Measurements from ENCODE around the gene ZBTB17. TPM values are rescaled to one million over a fixed set of nuclear protein-coding genes. Genes with fewer than 3 reads are reported as not detected.
"Not testable (repeated sequence)": the region's sequence is repeated elsewhere in the genome, so short reads cannot be mapped to it uniquely, and the experiment has no call there.

Gene ZBTB17
- total RNA-seq, 2 donors from 2014 or later = 44.7 to 54.9 TPM

DNA sequence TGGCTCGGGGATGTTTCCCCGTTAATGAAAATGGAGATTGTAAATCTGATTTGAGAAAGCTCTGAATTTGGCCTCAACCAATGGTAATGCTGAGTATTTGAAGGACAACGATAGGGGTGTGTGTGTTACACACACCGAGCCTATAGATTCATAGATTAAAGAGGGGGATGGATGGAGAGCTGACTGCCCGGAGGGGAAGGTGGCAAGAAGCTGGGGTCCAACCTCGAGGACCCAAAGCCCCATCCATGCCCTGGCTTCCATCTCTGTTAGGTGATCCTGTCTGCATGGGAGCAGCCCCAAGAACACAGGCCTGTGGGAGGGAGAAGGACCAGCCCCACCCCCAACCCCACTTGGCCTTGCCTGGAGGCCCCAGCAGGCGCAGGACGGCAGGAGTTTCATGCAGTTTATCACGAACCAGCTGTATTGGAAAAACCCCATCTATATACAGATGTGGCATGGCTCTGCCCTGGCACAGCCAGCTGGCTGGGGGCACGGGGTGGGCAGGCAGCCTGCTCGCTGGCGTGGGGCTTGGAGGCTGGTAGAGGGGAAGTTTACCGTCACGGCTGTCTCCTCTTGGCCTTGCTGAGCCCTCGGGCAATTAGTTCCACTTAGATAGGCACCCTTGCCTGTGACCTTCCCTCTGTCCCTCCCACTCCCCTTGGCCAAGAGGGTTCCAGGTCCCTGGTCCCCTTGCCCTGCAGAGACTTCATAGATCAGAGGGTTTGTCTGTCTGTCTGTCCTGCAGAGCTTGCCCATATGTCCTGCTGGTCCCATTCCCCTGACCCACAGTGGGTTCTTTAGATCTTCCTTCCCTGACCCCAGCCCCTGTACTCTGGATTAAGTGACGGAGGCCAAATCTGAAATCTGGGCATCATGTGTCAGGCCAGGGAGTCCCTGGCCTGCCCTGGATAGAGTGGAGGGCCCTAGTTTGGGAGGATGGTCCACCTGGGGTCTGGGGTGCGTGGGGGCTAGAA, 38.9 kb upstream of the ZBTB17 start:
- no peak for DNase-seq (ENCODE audit: low spot score in 2 of 2)
- Mint-ChIP-seq H3K9me3 (no peaks in the 10 kb centered on the region), H3K36me3 (no peaks in the 10 kb centered on the region), H3K27ac (peak overlapping the region in 1 of 2 donors; percentile 36)
- no peak for ATAC-seq

DNA sequence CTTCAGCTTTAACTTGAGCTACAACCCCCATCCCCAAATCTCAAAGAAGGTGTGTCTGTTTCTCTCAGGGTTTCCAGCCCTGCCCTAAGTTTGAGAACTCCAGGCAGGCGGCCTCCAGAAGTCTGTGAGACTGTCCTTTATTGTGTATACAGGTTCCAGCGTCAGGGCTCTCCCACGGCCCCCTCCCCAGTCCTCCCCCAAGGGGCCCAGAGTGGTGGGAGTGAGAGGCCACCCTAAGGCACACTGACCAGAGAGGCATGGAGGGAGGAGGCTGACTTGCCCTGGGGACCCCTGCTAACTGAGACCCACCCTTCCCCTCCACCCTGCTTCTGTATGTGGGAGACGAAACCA, 38.0 kb upstream of the ZBTB17 start:
- DNase-seq (ENCODE audit: low spot score in 2 of 2) (no peak), ATAC-seq (no peak)
- H3K27ac Mint-ChIP-seq = no peak overlapping the region
- no peaks in the 10 kb centered on the region for H3K36me3 Mint-ChIP-seq
- H3K9me3 Mint-ChIP-seq = no peaks in the 10 kb centered on the region

GRCh38 chr1:16013220-16013907, 37.5 kb upstream of the ZBTB17 start:
- ATAC-seq = peak; percentile 68 to 77
- no peaks in the 10 kb centered on the region for H3K36me3 Mint-ChIP-seq
- peak overlapping the region in 1 of 2 donors; percentile 4 for H3K27ac Mint-ChIP-seq
- peak in 1 of 2 donors; percentile 42 for DNase-seq (ENCODE audit: low spot score in 2 of 2)
- no peaks in the 10 kb centered on the region for H3K9me3 Mint-ChIP-seq

GRCh38 chr1:16012590-16013219, 36.8 kb upstream of the ZBTB17 start:
- Mint-ChIP-seq H3K36me3 (no peaks in the 10 kb centered on the region), H3K27ac (peak overlapping the region in 1 of 2 donors; percentile 44), H3K9me3 (no peaks in the 10 kb centered on the region)
- ATAC-seq (peak; percentile 48 to 56), DNase-seq (ENCODE audit: low spot score in 2 of 2) (no peak)

- Mint-ChIP-seq H3K36me3 (no peaks in the 10 kb centered on the region), H3K9me3 (no peaks in the 10 kb centered on the region), H3K27ac (no peak overlapping the region)
- ATAC-seq (no peak), DNase-seq (ENCODE audit: low spot score in 2 of 2) (no peak)
Observed at GRCh38 chr1:16011936-16012589, 36.2 kb upstream of the ZBTB17 start.

DNA sequence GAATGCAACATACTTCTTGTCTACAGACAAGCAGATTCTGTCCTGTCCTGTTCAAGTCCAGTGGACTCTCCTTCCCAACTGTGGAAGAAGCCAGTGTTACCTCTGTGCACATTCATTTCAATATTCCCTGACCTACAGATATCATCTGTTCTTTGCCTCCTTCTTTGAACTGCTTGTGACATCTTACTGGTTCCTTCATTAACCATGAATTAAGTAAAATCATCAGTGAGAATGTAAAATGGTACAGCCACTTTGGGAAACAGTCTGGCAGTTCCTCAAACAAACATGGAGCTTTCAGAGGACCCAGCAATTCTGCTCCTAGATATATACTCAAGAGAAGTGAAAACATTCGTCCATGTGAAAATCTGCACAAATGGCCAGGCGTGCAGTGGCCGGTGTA, 34.9 kb upstream of the ZBTB17 start:
- H3K27ac Mint-ChIP-seq = no peak overlapping the region
- H3K36me3 Mint-ChIP-seq = no peaks in the 10 kb centered on the region
- ATAC-seq = no peak
- no peaks in the 10 kb centered on the region for H3K9me3 Mint-ChIP-seq
- DNase-seq (ENCODE audit: low spot score in 2 of 2) = no peak

DNA sequence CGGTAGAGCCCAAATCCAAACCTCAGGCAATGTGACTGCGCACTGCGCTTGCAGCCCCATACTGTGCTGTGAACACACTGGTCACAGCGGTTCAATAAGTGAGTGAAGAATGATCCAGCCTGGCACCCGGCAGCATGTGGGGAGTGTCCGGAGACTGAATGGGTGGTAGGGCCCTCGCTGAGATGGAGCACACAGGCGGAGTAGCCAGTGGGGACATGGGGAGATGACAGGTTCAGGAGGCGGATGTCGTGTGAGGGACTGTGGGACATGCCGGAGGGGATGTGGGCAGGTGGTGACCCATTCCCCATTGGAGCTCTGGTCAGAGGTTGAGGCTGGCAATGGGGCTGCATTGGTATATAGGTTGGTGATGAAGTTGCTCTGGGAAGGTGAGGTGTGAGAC, 33.8 kb upstream of the ZBTB17 start:
- DNase-seq (ENCODE audit: low spot score in 2 of 2) = no peak
- H3K27ac Mint-ChIP-seq = no peak overlapping the region
- ATAC-seq = no peak
- no peaks in the 10 kb centered on the region for H3K9me3 Mint-ChIP-seq
- H3K36me3 Mint-ChIP-seq = no peaks in the 10 kb centered on the region

DNA sequence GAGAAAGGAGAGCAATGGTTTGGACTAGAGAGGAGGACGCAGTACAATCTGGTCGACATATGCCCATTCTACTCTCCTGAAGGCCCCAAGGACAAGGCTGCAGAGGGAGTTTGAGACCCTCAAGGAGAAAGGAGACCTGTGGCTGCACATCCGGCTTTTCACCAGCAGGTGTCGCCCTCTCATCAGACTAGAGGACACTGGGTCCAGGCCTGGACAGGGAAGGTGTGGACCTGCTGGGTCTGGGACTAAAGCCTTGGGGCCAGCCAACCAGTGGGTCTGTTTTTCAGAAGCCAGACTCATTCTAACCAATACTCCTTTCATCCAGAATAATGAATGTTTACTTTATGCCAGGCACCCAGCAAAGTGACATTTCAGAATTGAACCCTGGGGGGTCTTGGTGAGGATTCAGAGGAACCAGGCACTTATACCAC, 33.1 kb upstream of the ZBTB17 start:
- Mint-ChIP-seq H3K36me3 (no peaks in the 10 kb centered on the region), H3K9me3 (no peaks in the 10 kb centered on the region), H3K27ac (no peak overlapping the region)
- DNase-seq (ENCODE audit: low spot score in 2 of 2) (peak; percentile 71 to 82), ATAC-seq (peak; percentile 53 to 67)

GRCh38 chr1:16007671-16008341, 31.9 kb upstream of the ZBTB17 start:
- DNase-seq (ENCODE audit: low spot score in 2 of 2) (no peak), ATAC-seq (no peak)
- Mint-ChIP-seq H3K27ac (no peak overlapping the region), H3K36me3 (no peaks in the 10 kb centered on the region), H3K9me3 (no peaks in the 10 kb centered on the region)

- Mint-ChIP-seq H3K27ac (no peak overlapping the region), H3K9me3 (no peaks in the 10 kb centered on the region), H3K36me3 (no peaks in the 10 kb centered on the region)
- no peak for DNase-seq (ENCODE audit: low spot score in 2 of 2)
- peak; percentile 67 to 84 for ATAC-seq
Observed at GRCh38 chr1:16006552-16007485, 30.9 kb upstream of the ZBTB17 start.

- no peaks in the 10 kb centered on the region for H3K36me3 Mint-ChIP-seq
- no peak overlapping the region for H3K27ac Mint-ChIP-seq
- DNase-seq (ENCODE audit: low spot score in 2 of 2) (no peak), ATAC-seq (no peak)
- no peaks in the 10 kb centered on the region for H3K9me3 Mint-ChIP-seq
Observed at GRCh38 chr1:16006010-16006409, 30.1 kb upstream of the ZBTB17 start.

DNA sequence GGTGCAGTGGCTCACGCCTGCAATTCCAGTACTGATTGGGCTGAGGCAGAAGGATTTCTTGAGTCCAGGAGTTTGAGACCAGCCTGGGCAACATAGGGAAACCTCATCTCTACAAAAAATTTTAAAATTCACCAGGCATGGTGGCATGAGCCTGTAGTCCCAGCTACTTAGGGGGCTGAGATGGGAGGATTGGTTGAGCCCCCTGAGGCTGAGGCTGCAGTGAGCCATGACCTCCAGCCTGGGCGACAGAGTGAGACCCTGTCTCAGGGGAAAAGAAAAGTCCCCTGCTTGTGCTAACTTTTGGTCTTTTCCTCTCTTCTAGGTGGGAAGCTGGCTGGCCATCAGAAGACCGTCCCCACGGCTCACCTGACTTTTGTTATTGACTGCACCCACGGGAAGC, 29.7 kb upstream of the ZBTB17 start:
- DNase-seq (ENCODE audit: low spot score in 2 of 2) = no peak
- no peaks in the 10 kb centered on the region for H3K9me3 Mint-ChIP-seq
- H3K36me3 Mint-ChIP-seq = no peaks in the 10 kb centered on the region
- no peak overlapping the region for H3K27ac Mint-ChIP-seq
- ATAC-seq = no peak

GRCh38 chr1:16001274-16001673, 25.4 kb upstream of the ZBTB17 start:
- not testable (repeated sequence) for H3K36me3 Mint-ChIP-seq; DNase-seq (ENCODE audit: low spot score in 2 of 2); H3K27ac Mint-ChIP-seq; H3K9me3 Mint-ChIP-seq; ATAC-seq

DNA sequence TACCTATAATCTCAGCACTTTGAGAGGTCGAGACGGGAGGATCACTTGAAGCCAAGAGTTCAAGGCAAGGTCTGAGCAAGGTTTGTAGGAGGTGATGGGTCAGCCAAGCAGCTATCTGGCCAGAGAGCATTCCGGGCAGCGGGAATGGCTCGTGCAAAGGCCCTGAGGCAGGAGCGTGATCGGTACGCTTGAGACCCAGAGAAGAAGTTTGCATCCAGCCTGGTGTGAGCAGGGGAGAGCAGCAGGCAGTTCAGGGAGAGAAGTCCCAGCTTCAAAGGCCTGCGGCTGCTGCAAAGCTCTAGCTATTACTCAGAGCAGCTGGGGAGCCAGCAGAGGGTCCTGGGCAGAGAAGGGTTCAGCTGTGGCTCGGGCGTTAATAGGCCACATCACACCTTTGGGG, 23.0 kb upstream of the ZBTB17 start:
- Mint-ChIP-seq H3K9me3 (no peaks in the 10 kb centered on the region), H3K27ac (no peak overlapping the region), H3K36me3 (no peaks in the 10 kb centered on the region)
- ATAC-seq (no peak), DNase-seq (ENCODE audit: low spot score in 2 of 2) (no peak)

DNA sequence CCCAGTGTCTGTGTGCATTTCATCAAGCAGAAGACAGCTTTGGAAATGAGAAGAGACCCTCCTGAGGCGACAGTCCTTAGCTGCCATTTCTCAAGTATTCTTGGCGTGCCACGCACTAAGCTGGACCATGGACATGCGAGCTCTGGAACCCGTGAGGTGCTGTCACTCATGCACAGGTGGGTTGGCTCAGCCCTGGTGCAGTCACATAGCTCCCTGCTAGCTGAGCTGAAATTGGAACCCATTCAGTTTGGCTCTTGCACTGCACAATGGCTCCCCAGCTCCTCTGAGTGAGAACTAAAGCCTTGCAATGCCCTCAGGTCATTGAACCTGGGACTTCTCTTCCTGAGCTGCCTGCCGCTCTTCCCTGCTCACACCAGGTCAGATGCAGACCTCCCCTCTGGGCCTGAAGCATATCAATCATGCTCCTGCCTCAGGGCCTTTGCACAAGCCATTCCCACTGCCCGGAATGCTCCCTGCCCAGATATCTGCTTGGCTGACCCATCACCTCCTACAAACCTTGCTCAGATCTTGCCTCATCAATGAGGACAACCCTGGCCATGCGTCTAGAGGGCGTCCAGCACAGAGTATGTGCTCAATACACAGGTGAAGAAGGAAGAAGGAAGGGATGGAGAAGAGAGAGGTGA, 21.9 kb upstream of the ZBTB17 start:
- H3K9me3 Mint-ChIP-seq = no peaks in the 10 kb centered on the region
- H3K36me3 Mint-ChIP-seq = no peaks in the 10 kb centered on the region
- ATAC-seq = no peak
- H3K27ac Mint-ChIP-seq = no peak overlapping the region
- no peak for DNase-seq (ENCODE audit: low spot score in 2 of 2)

Measured in activated naive CD4-positive, alpha-beta T cell treated with anti-CD3 and anti-CD28 coated beads, Interleukin-2, amount 50 U/mL, for 72 hours (primary cell).